Muscle layer of duodenum (tissue), 2 donors: ENCODE results near the gene CCDC102B.

Experiments used
- H3K27ac ChIP-seq: one replicate; pipeline ENCODE4 v1.7.0; 2013; ENCODE audit warnings: mild to moderate bottlenecking, low read length
- H3K27me3 ChIP-seq: one replicate; pipeline ENCODE4 v1.7.0; 2013; ENCODE audit warnings: low read depth, mild to moderate bottlenecking, control low read depth, low read length
- H3K36me3 ChIP-seq, 2 donors: one replicate each; pipeline ENCODE4 v1.7.0; 2013; ENCODE audit warnings: low read length in 2 of 2, control low read depth in 1 of 2, mild to moderate bottlenecking in 1 of 2; ENCODE audit not compliant: insufficient read depth in 2 of 2, control insufficient read depth in 1 of 2
- H3K4me1 ChIP-seq, 2 donors: one replicate each; pipeline ENCODE4 v1.7.0; 2013; ENCODE audit warnings: low read length in 2 of 2, mild to moderate bottlenecking in 2 of 2, control low read depth in 1 of 2, moderate library complexity in 1 of 2; ENCODE audit not compliant: insufficient read depth in 2 of 2, control insufficient read depth in 1 of 2
- H3K4me3 ChIP-seq, 2 donors: one replicate each; pipeline ENCODE4 v1.7.0; 2013; ENCODE audit warnings: low read length in 2 of 2, low read depth in 1 of 2, mild to moderate bottlenecking in 1 of 2
- H3K9me3 ChIP-seq, 2 donors: one replicate each; pipeline ENCODE4 v1.7.0; 2013; ENCODE audit warnings: low read length in 2 of 2, control low read depth in 1 of 2, mild to moderate bottlenecking in 1 of 2; ENCODE audit not compliant: control insufficient read depth in 1 of 2
- donor health status: healthy.

CCDC102B gene

DNA sequence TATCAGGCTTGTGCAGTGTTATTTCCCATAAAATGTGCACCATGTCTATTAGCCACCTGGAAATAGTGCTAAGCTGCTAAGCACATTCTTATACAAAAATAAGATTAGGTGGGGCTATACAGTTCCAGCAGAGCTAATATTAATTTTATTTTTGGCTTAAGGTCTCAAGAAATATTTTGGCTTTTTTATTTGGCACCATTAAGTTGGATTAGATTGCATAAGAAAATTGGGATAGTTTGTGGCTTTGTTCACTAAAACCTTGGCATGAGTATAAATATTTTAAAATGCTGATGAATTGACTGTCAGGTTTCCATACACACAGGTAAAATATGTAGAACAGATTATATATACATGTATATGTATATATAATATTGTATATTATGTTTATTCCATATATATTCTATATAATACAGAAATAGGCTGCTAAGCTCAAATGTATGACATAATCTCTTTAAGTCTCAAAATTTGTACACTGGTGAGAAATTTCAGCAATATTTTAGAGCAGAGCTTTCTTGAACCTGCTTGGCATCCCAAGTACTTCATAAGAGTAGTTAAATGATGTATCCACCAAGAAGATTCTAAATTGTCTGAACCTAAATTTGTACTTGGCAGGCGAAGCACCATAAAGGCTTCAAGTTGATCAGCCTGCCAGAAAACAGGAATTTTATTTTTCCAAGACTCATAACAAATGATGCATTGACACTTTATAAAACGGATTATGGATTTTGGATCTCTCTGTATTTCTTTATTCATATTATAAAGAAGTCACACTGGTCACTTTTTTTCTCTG, 32.6 kb downstream of the CCDC102B start:
- no peaks in the 10 kb centered on the region for H3K9me3 ChIP-seq
- no peak overlapping the region for H3K4me3 ChIP-seq
- H3K27ac ChIP-seq = no peak overlapping the region
- H3K27me3 ChIP-seq = no peaks in the 10 kb centered on the region
- peaks cover 0 to 4% of the 10 kb centered on the region in 2 donors for H3K4me1 ChIP-seq
- no peaks in the 10 kb centered on the region for H3K36me3 ChIP-seq

DNA sequence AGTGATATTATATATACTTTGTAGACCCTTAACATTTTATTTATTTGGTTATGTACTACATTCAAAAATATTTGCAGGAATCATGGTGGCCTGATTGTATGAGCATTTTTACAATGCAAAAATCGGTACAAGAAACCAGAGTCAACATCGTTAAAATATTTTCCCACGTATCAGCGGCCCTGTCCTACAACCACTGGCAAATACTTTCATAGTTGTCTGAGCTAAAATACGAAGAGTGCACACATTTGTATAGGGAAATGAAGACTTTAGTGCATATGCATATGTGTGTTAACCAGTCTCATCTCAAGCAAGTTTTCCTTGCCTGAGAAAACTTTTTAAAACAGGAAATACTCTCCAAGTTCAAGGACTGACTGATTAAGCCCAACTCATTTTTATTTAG, 35.9 kb downstream of the CCDC102B start:
- Histone ChIP-seq H3K27ac (no peak overlapping the region), H3K36me3 (no peaks in the 10 kb centered on the region), H3K4me1 (peaks cover 4% of the 10 kb centered on the region in 2 donors), H3K27me3 (no peaks in the 10 kb centered on the region), H3K9me3 (no peaks in the 10 kb centered on the region), H3K4me3 (no peak overlapping the region)

- Histone ChIP-seq H3K9me3 (no peaks in the 10 kb centered on the region), H3K27me3 (no peaks in the 10 kb centered on the region), H3K4me3 (no peak overlapping the region), H3K36me3 (no peaks in the 10 kb centered on the region), H3K4me1 (peaks cover 0 to 5% of the 10 kb centered on the region in 2 donors), H3K27ac (no peak overlapping the region)
These were observed 40.0 kb downstream of the CCDC102B start for GRCh38 chr18:68837665-68838451.

DNA sequence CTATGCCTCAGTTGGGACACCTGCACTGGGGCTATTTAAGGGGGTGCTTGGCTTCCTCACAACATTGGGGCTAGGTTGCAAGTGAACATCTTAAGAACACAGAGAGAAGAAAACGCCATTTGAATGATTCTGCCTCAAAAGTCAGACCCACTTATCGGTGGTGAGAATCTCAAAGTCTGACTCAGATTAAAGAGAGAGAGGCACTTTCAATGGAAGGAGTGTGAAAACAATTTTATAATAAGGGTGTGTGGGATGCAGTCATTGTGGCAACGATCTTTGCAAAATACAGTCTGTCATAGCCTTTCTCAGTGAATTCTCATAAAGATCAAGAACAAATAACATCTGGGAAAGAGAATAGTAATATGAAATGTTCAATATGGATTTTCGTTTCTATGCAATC, 41.8 kb downstream of the CCDC102B start:
- Histone ChIP-seq H3K9me3 (no peaks in the 10 kb centered on the region), H3K4me3 (no peak overlapping the region), H3K4me1 (peaks cover 0 to 5% of the 10 kb centered on the region in 2 donors), H3K27ac (no peak overlapping the region), H3K36me3 (no peaks in the 10 kb centered on the region), H3K27me3 (no peaks in the 10 kb centered on the region)

DNA sequence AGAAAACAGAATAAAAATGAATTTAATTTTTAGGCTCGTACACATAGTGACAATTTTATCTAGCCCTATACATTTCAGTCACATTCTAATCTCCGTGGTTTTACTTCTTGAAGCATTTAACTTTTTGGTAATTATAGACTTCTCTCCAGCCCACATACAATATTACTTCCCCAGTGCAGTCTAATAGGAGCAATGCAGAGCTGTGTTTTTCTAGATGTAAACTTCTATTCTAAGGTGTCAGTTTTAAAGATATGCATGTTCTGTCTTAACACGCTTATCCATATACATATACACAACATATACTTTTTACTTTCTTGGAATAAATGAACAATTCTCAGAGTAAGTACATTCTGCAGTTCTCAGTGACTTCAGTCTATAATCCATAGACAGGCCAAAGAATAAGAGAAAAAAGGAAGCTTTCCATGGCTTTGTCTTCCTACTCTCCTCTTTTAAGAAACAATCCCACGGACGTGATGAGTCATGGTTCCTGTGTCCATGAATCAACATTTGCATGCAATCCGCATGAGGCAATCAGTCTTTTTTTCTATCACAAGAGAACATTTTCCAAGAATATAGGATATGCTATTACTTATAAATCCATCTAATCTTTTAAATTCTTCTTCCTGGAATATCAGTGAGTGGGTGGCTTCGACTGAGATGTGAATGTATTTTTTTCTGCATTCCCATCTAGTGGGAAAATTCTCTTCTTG, 42.8 kb downstream of the CCDC102B start:
- H3K4me1 ChIP-seq = peaks cover 0 to 5% of the 10 kb centered on the region in 2 donors
- no peak overlapping the region for H3K4me3 ChIP-seq
- no peaks in the 10 kb centered on the region for H3K36me3 ChIP-seq
- no peaks in the 10 kb centered on the region for H3K9me3 ChIP-seq
- H3K27ac ChIP-seq = no peak overlapping the region
- no peaks in the 10 kb centered on the region for H3K27me3 ChIP-seq

GRCh38 chr18:68841301-68841700, 43.4 kb downstream of the CCDC102B start:
- Histone ChIP-seq H3K36me3 (no peaks in the 10 kb centered on the region), H3K4me1 (peaks cover 0 to 5% of the 10 kb centered on the region in 2 donors), H3K9me3 (no peaks in the 10 kb centered on the region), H3K27ac (no peak overlapping the region), H3K27me3 (no peaks in the 10 kb centered on the region), H3K4me3 (no peak overlapping the region)

- Histone ChIP-seq H3K9me3 (no peaks in the 10 kb centered on the region), H3K27me3 (no peaks in the 10 kb centered on the region), H3K27ac (no peak overlapping the region), H3K4me3 (no peak overlapping the region), H3K4me1 (peaks cover 0 to 5% of the 10 kb centered on the region in 2 donors), H3K36me3 (no peaks in the 10 kb centered on the region)
These were observed 45.1 kb downstream of the CCDC102B start for GRCh38 chr18:68842951-68843350.

DNA sequence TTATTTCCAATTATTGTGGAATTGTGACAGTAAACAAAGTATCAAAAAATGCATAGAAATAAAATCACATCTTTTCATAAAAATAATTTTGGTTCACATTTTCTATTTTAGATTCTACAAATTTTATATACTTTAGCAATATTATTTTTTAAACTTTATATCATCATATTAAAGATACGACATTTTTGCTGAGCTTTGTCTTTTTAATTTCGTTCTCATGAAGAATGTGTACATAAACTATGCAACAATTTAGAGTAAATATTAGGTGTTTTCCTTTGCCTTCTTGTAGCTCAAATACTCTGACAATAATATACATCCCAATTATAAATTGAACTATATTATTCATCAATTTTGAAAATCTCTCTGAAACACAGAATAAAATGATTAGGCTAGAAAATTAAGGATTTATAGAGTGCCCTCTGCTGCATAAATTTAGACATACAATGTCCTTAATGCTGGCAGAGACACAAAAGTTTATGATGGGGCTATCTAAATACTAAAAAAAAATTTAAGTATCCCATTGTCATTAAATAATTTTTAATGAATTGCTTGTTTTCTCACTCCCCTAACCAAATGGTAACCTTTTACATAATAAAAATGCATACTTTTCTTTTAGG, 45.7 kb downstream of the CCDC102B start:
- H3K27me3 ChIP-seq = no peaks in the 10 kb centered on the region
- H3K4me3 ChIP-seq = no peak overlapping the region
- no peaks in the 10 kb centered on the region for H3K9me3 ChIP-seq
- no peak overlapping the region for H3K27ac ChIP-seq
- no peaks in the 10 kb centered on the region for H3K36me3 ChIP-seq
- H3K4me1 ChIP-seq = peaks cover 2% of the 10 kb centered on the region in 2 donors

DNA sequence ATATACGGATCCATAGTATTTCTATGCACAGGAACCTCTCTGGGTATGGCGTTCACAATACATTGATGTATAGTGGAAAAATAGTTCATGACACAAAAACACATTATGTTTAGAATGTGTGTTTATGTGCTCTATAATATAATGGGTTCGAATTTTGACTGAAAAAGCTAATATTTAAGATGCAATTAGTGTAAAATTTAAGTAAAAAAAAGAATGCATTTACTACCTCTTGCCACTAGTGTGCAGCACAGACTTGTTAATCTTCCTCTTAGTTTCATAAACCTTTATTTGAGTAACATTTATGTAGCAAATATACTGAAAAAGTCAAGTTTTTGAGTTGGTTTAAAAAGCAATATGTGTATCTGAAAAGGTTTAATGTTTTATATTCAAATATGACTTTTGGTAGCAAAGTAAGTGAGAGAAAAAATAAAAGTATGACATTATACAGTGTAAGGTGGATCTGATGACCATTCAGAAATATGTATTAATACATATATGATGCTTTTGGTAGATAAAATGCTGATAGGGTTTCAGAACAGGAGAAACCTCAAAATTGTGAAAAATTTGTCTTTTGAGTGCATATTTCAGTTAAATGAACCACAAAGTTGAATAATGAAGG, 49.4 kb downstream of the CCDC102B start:
- Histone ChIP-seq H3K27ac (no peak overlapping the region), H3K36me3 (no peaks in the 10 kb centered on the region), H3K4me1 (peaks cover 0 to 4% of the 10 kb centered on the region in 2 donors), H3K4me3 (no peak overlapping the region), H3K27me3 (no peaks in the 10 kb centered on the region), H3K9me3 (no peaks in the 10 kb centered on the region)

- no peaks in the 10 kb centered on the region for H3K9me3 ChIP-seq
- H3K4me3 ChIP-seq = no peak overlapping the region
- no peaks in the 10 kb centered on the region for H3K27me3 ChIP-seq
- H3K36me3 ChIP-seq = no peaks in the 10 kb centered on the region
- H3K4me1 ChIP-seq = peaks cover 0 to 4% of the 10 kb centered on the region in 2 donors
- no peak overlapping the region for H3K27ac ChIP-seq
These were observed 50.4 kb downstream of the CCDC102B start for GRCh38 chr18:68848242-68848641.
